Measurements from ENCODE around the gene SCN9A.
A peak's percentile ranks its signal among the peaks of the same experiment; 100 is the strongest.
"Not testable (repeated sequence)": the region's sequence is repeated elsewhere in the genome, so short reads cannot be mapped to it uniquely, and the experiment has no call there.

SCN9A gene

DNA sequence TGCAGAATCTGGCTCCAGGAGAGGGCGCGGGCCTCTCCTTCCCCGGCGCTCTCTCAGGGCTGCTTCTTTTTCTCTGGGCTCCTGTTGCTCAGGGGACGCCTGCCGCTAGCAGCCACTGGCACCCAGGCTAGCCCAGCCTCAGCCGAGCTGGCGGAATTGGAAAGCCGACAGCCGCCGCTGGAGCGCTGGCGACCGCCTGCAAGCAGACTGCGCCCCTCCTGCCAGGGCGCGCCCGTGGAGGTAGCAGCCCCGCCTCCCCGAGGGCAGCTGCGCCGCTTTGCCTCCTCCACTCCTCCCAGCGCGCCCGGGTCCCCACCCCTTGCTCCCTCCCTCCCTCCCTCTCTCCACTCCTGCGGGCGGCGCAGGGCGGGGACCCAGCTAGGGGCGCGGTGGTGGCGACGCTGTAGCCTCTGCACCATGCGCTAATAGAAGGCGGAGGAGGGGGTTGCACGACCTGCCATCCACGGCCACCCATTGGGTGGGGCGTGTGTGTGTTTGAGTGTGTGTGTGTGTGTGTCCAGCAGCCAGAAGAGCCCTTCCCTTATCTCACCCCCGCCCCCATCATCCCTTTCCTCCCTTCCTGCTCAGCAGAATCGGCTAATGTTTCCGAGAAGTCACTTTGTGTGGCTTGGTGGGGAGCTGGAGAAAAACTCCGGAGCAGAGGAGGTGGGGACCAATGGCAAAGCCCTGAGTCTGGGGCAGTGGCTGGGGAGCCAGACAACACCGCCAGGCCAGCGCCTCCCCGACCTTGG, at the start of gene SCN9A:
TSS of gene SCN9A (minus strand) at position 209 of the 752 bp plus-strand sequence. CDS start 64,188 bp downstream, outside the sequence.
- peak within 1 kb of the TSS; percentile 99 for H3K4me2 ChIP-seq
- TF ChIP-seq Cebpa-rat (IDR thresholded peaks at IDR 0.05): no peak
- H4K20me1 ChIP-seq: no peaks in the 10 kb centered on the region
- peaks cover 18% of the 10 kb centered on the region for H3K4me1 ChIP-seq
- H3K9ac ChIP-seq: peak within 1 kb of the TSS; percentile 48
- no peak within 1 kb of the TSS for H3K27ac ChIP-seq
- no peaks in the 10 kb centered on the region for H3K9me3 ChIP-seq
- H3K4me3 ChIP-seq: peak within 1 kb of the TSS; percentile 72
- no peaks in the 10 kb centered on the region for H3K36me3 ChIP-seq
- no peaks in the 10 kb centered on the region for H3K27me3 ChIP-seq

DNA sequence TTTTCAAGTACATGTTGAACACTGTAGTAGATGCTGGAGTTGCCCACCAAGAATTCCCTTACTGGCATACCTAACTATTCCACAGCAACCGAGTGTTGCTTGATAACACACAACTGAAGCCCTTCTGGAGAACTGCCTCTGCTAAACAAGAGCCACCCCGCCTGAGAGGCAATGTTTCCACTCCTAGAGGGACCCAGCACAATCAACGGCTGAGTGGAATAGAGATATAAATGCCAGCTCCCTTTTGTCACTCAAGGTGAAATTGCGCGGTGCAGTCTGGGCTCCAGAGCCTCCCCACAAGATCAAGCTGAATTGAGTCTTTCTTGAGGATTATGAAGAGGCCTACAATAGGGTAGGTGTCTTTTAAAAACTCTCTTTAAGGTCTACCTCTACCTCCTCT, 49.1 kb upstream of the SCN9A start:
- no peaks in the 10 kb centered on the region for H4K20me1 ChIP-seq

DNA sequence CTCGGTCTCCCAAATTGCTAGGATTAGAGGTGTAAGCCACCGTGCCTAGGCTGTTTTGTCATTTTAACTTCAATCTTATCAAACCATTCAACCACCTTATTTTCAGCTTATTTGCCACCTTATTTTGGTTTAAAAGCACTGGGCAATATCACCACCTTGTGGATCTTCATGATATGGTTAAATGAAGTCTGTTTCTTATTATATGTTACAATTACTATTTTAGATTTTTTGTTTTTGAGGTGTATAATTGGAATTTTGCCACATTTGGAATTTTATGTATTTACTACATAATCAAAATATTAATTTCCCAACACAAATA, 43.8 kb upstream of the SCN9A start:
- Histone ChIP-seq H3K4me1 (no peaks in the 10 kb centered on the region), H4K20me1 (no peaks in the 10 kb centered on the region), H3K9me3 (no peaks in the 10 kb centered on the region), H3K4me2 (no peak overlapping the region), H3K27me3 (no peaks in the 10 kb centered on the region), H3K9ac (no peak overlapping the region), H3K36me3 (no peaks in the 10 kb centered on the region), H3K27ac (no peak overlapping the region), H3K4me3 (no peak overlapping the region)
- no peak for TF ChIP-seq Cebpa-rat (IDR thresholded peaks at IDR 0.05)

More for the DNA sequence above, 49.1 kb upstream of the SCN9A start:
- Histone ChIP-seq H3K27ac (no peak overlapping the region), H3K4me2 (no peak overlapping the region), H3K9ac (no peak overlapping the region), H3K4me1 (no peaks in the 10 kb centered on the region), H3K36me3 (no peaks in the 10 kb centered on the region), H3K4me3 (no peak overlapping the region), H3K27me3 (no peaks in the 10 kb centered on the region), H3K9me3 (no peaks in the 10 kb centered on the region)
- TF ChIP-seq Cebpa-rat (IDR thresholded peaks at IDR 0.05): no peak

DNA sequence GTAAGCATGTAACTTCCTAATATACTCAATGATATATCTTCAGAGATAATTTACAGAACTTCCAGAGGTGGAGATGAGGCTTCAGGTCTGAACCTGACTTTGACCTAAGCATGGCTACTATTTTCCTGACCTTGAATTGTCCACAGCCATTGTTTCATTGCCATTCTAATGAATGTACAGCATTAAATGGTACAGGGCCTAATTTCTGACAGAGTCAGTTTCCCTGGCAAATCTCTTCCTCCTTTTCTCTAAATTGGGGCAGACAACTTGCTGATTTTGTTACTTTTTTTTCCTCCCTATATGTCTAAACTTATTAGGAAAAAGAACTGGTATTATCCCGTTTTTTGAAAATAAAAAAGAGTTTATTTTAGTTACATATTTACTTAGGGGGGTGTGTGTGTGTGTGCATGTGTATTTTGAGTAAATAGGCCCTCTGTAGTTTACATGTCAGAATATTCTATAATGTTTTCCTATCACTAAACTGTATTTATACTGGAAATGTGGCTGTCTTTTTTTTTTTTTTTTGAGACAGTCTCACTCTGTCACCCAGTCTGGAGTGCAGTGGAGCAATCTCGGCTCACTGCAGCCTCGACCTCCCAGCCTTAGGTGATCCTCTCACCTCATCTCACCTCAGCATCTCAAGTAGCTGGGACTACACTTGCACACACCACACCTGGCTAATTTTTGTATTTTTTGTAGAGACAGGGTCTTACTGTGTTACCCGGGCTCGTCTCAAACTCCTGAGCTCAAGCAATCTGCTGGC, 43.3 kb upstream of the SCN9A start:
- Histone ChIP-seq H3K9me3 (no peaks in the 10 kb centered on the region), H3K27me3 (no peaks in the 10 kb centered on the region), H3K9ac (no peak overlapping the region), H3K4me1 (no peaks in the 10 kb centered on the region), H3K27ac (no peak overlapping the region), H3K4me3 (no peak overlapping the region), H3K4me2 (no peak overlapping the region), H3K36me3 (no peaks in the 10 kb centered on the region), H4K20me1 (no peaks in the 10 kb centered on the region)
- no peak for TF ChIP-seq Cebpa-rat (IDR thresholded peaks at IDR 0.05)

DNA sequence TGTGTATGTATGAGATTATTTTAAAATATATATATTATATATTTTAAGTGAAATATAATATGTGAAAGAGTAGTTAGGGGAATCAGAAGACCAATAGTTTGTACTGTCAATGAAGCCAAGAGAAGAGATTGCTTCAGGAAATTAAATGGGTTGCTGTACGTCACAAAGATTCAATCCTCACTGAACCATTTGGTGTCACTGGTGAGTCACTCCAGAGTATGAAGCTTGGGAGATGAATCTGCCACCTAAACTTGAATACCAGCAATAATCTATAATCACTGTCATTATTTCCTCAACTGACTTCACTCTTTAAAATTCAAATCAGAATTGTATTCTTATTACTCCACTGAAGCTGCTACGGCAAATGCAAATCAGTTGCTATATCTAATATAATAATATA, 41.9 kb upstream of the SCN9A start:
- Histone ChIP-seq H3K36me3 (no peaks in the 10 kb centered on the region), H3K27me3 (no peaks in the 10 kb centered on the region), H4K20me1 (no peaks in the 10 kb centered on the region), H3K27ac (no peak overlapping the region), H3K4me3 (no peak overlapping the region), H3K9me3 (no peaks in the 10 kb centered on the region), H3K4me1 (no peaks in the 10 kb centered on the region), H3K9ac (no peak overlapping the region), H3K4me2 (no peak overlapping the region)
- TF ChIP-seq Cebpa-rat (IDR thresholded peaks at IDR 0.05): no peak

DNA sequence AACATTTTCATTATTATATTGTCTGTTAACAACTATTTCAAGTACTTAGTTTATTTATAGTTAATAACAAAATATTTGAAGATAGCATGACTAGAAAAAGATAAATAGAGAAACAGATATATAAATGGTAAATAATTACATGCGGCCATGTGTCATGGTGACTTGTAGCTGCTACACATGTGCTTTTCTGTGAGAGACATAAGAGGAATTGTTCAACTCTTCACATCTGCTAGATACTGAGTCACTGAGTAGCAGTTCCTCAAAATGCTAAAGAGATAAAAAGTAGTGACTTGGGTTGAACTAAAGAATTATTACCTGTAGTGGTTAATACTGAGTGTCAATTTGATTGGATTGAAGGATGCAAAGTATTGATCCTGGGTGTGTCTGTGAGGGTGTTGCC, 37.5 kb upstream of the SCN9A start:
- Histone ChIP-seq H3K4me1 (no peaks in the 10 kb centered on the region), H3K4me3 (no peak overlapping the region), H3K36me3 (no peaks in the 10 kb centered on the region), H3K27me3 (no peaks in the 10 kb centered on the region), H3K4me2 (no peak overlapping the region), H3K9ac (no peak overlapping the region), H3K27ac (no peak overlapping the region), H4K20me1 (no peaks in the 10 kb centered on the region), H3K9me3 (no peaks in the 10 kb centered on the region)
- TF ChIP-seq Cebpa-rat (IDR thresholded peaks at IDR 0.05): no peak

DNA sequence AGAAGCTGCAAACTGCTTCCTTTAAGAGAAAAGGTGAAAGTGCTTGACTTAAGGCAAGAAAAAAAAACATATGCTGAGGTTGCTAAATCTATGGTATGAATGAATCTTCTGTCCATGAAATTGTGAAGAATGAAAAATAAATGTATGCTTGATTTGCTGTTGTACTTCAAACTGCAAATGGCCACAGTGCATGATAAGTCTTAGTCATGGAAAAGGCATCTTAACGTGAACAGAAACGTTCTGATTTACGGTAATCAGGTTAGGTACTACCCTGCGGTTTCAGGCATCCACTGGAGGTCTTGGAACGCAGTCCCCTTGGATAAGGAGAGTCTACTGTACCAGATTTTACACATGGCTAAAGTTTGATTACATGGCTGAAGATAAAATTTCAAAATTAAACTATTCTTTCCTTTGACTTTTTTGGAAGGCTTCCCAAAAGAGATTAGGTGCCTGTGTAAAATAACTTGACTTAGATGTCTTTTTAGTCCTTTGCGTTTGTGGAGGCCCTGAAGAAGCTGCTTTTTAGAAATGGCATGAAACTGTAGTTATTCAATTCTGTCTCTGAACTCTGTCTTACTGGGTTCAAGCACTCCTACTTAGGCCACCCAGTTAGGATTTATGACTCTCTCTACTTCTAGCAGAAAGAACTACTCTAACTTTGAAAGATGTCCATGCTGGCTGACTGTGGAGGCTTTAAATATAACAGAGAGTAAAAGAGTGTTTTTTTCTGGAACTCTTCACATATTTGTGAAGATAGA, 35.9 kb upstream of the SCN9A start:
- no peak overlapping the region for H3K4me3 ChIP-seq
- H3K27ac ChIP-seq: no peak overlapping the region
- no peaks in the 10 kb centered on the region for H3K36me3 ChIP-seq
- H3K4me1 ChIP-seq: no peaks in the 10 kb centered on the region
- no peaks in the 10 kb centered on the region for H3K9me3 ChIP-seq
- no peaks in the 10 kb centered on the region for H4K20me1 ChIP-seq
- H3K4me2 ChIP-seq: no peak overlapping the region
- H3K27me3 ChIP-seq: no peaks in the 10 kb centered on the region
- TF ChIP-seq Cebpa-rat (IDR thresholded peaks at IDR 0.05): no peak
- H3K9ac ChIP-seq: no peak overlapping the region

DNA sequence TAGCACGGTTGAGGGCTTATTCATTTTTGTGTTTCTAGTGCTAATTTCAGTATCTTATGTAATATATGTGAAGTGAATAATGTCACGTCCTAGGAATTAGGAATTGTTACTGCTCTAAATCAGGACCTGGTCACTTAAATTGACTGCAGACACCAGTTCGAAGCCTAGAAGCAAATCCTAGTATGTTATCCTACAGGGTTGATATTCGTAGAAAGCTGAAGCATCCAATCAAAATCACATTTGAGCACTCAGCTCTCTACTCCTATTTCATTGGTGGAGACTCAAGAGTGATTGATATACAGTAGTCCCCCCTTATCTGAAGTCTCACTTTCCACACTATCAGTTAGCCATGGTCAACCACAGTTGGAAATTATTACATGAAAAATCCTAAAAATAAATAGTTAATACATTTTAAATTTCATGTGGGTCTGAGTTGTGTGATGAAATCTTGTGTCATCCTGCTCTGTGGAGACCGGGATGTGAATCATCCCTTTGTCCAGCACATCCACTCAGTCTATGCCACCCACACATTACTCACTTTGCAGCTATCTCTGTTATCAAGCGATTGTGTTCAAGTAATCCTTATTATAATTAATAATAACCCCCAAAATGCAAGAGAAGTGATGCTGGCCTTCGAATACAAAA, 35.2 kb upstream of the SCN9A start:
- Histone ChIP-seq H3K27me3 (no peaks in the 10 kb centered on the region), H3K4me3 (no peak overlapping the region), H3K27ac (no peak overlapping the region), H3K4me1 (no peaks in the 10 kb centered on the region), H3K9ac (no peak overlapping the region), H4K20me1 (no peaks in the 10 kb centered on the region), H3K9me3 (no peaks in the 10 kb centered on the region), H3K36me3 (no peaks in the 10 kb centered on the region), H3K4me2 (no peak overlapping the region)
- TF ChIP-seq Cebpa-rat (IDR thresholded peaks at IDR 0.05): no peak

DNA sequence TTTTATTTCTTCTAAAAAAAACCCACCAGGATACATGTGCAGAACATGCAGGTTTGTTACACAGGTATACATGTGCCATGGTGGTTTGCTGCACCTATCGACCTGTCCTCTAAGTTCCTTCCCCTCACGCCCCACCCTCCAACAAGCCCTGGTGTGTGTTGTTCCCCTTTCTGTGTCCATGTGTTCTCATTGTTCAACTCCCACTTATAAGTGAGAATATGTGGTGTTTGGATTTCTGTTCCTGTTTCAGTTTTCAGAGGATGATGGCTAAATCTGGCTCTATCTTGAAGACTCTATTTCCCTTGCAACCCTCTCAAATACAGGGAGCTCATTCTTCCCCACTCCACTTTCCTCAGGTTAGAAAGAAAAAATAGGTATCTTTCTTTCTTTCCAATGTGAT, 32.0 kb upstream of the SCN9A start:
- H3K9ac ChIP-seq, H3K4me3 ChIP-seq, H3K4me2 ChIP-seq, H3K36me3 ChIP-seq, H3K9me3 ChIP-seq, H3K27me3 ChIP-seq, H4K20me1 ChIP-seq, H3K27ac ChIP-seq, H3K4me1 ChIP-seq: not testable (repeated sequence)

Measured in BLaER1 (cell line).